Measurements from ENCODE around the gene TNNT3.
"Not testable (repeated sequence)": the region's sequence is repeated elsewhere in the genome, so short reads cannot be mapped to it uniquely, and the experiment has no call there.

Gene TNNT3

GRCh38 chr11:1936072-1936780, 16.7 kb downstream of the TNNT3 start:
- DNase-seq: no peak

- no peak for DNase-seq
These were observed 17.5 kb downstream of the TNNT3 start for GRCh38 chr11:1936781-1937615.

GRCh38 chr11:1937616-1938342, 18.3 kb downstream of the TNNT3 start:
- DNase-seq: no peak

- no peak for DNase-seq
These were observed 19.0 kb downstream of the TNNT3 start for GRCh38 chr11:1938343-1939005.

- no peak for DNase-seq
These were observed 19.6 kb downstream of the TNNT3 start for GRCh38 chr11:1939006-1939625.

- DNase-seq: not testable (repeated sequence)
These were observed 20.3 kb downstream of the TNNT3 start for GRCh38 chr11:1939788-1940187.

- no peak for DNase-seq
These were observed 23.2 kb downstream of the TNNT3 start for GRCh38 chr11:1942558-1943260.

GRCh38 chr11:1943576-1943975, 24.1 kb downstream of the TNNT3 start:
- no peak for DNase-seq

- no peak for DNase-seq
These were observed 24.5 kb downstream of the TNNT3 start for GRCh38 chr11:1943977-1944376.

GRCh38 chr11:1946812-1947484, 27.4 kb downstream of the TNNT3 start, which contains the start of gene MRPL23:
TSS of gene MRPL23 (plus strand) at chr11:1947332. CDS start at chr11:1947363, 31 bp downstream.
- no peak for DNase-seq

GRCh38 chr11:1947592-1948237, 28.2 kb downstream of the TNNT3 start:
- no peak for DNase-seq

- DNase-seq: no peak
These were observed 28.9 kb downstream of the TNNT3 start for GRCh38 chr11:1948389-1948788.

GRCh38 chr11:1949302-1949701, 29.8 kb downstream of the TNNT3 start:
- DNase-seq: no peak

- DNase-seq: no peak
These were observed 30.4 kb downstream of the TNNT3 start for GRCh38 chr11:1949922-1950321.

- no peak for DNase-seq
These were observed 33.4 kb downstream of the TNNT3 start for GRCh38 chr11:1952806-1953482.

- DNase-seq: peak in 1 of 2 experiments; percentile 18
These were observed 34.2 kb downstream of the TNNT3 start for GRCh38 chr11:1953489-1954266.

GRCh38 chr11:1958367-1958766, 38.9 kb downstream of the TNNT3 start:
- no peak for DNase-seq

GRCh38 chr11:1959786-1960185, 40.3 kb downstream of the TNNT3 start:
- DNase-seq: no peak

- no peak for DNase-seq
These were observed 44.4 kb downstream of the TNNT3 start for GRCh38 chr11:1963864-1964263.
